HAP-1 (cell line): ENCODE results near the gene UCHL1.
A peak's percentile ranks its signal among the peaks of the same experiment; 100 is the strongest.
"Not testable (repeated sequence)": the region's sequence is repeated elsewhere in the genome, so short reads cannot be mapped to it uniquely, and the experiment has no call there.

Source experiments
- DNase-seq, 2 experiments: peaks; one replicate each; pipeline ENCODE4 v3.0.0-alpha.2; 2016 to 2020; ENCODE audit warnings: low spot score in 2 of 2
- H3K27me3 ChIP-seq: fragments of 250-450 bp; sonication (Bioruptor Pico); 2 replicates; pipeline ENCODE4 v1.5.1; 2020; ENCODE audit warnings: low read depth, mild to moderate bottlenecking, moderate library complexity
- H3K36me3 ChIP-seq: fragments of 250-450 bp; sonication (Bioruptor Pico); replicated peaks from 2 replicates; pipeline ENCODE4 v1.5.1; 2020; ENCODE audit warnings: mild to moderate bottlenecking
- H3K4me1 ChIP-seq: fragments of 250-450 bp; sonication (Bioruptor Pico); 2 replicates; pipeline ENCODE4 v1.5.1; 2020; ENCODE audit warnings: mild to moderate bottlenecking
- H3K4me3 ChIP-seq: fragments of 250-450 bp; sonication (Bioruptor Pico); 2 replicates; pipeline ENCODE4 v1.5.1; 2020; ENCODE audit warnings: mild to moderate bottlenecking, moderate library complexity
- H3K9me3 ChIP-seq: fragments of 250-450 bp; sonication (Bioruptor Pico); 2 replicates; pipeline ENCODE4 v1.5.1; 2020; ENCODE audit warnings: mild to moderate bottlenecking, moderate library complexity
- in situ Hi-C: fragments of 300-500 bp; cut with MboI; formaldehyde crosslinking; loops from 3 replicates; pipeline ENCODE4 v1.14.3; 2020; ENCODE audit warnings: low sequenced_read_pairs, inconsistent platforms, mixed read lengths

The UCHL1 gene

DNA sequence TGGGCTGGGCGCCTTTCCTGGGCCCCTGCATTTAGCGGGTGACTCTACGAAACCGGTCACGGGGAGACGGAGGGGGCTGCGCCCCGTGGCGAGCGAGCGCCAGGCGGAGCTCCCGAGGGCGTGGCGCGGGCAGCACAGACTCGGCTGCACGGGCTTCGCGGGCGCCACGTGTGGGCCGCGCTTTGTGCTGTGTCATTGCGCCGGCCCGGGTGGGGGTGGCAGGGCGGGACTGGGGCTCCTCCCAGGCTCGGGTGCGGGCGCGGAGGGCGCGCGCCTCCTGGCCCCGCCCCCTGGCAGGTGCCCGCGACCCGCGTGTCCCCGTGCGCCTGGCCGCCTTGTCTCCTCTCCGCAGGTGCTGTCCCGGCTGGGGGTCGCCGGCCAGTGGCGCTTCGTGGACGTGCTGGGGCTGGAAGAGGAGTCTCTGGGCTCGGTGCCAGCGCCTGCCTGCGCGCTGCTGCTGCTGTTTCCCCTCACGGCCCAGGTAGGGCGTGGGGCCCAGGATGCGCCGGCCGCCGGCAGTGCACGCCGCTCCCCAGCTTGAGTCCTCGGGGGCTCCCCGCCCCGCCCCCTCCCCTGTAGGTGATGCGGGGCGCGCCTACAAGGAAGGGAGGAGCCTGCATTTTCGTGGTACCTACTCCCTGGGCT, 651 bp downstream of the UCHL1 start:
- peak overlapping the region; percentile 83 for H3K4me3 ChIP-seq
- peak in 1 of 2 experiments; percentile 79 for DNase-seq
- H3K27me3 ChIP-seq: no peaks in the 10 kb centered on the region
- H3K9me3 ChIP-seq: no peaks in the 10 kb centered on the region
- peaks cover 23% of the 10 kb centered on the region for H3K4me1 ChIP-seq
- H3K36me3 ChIP-seq: peaks cover 45% of the 10 kb centered on the region
- in situ Hi-C loops: no loop called here

DNA sequence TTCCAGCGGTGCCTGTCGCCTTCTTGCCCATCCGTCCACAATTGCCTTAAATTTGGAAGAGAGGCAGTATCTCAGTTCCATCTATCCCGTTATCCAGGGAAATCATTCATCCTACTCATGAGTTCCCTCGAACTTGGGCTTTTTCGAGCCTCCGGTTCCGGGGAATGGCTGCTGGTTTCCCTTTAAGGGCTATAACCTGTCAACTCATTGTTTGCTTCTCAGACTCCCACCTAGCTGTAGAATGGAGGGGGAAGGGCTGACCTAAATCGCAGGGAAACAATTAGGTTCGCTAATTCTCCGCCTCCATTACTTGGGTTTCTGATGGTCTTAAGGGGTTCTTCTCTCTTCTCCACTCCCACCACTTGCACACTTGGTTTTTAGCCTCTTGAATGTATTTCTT, 1.2 kb downstream of the UCHL1 start:
- Histone ChIP-seq H3K36me3 (peaks cover 50% of the 10 kb centered on the region), H3K4me1 (peaks cover 23% of the 10 kb centered on the region), H3K9me3 (no peaks in the 10 kb centered on the region), H3K4me3 (peak overlapping the region; percentile 83), H3K27me3 (no peaks in the 10 kb centered on the region)
- peak; percentile 39 to 51 for DNase-seq
- in situ Hi-C loops: no loop called here

DNA sequence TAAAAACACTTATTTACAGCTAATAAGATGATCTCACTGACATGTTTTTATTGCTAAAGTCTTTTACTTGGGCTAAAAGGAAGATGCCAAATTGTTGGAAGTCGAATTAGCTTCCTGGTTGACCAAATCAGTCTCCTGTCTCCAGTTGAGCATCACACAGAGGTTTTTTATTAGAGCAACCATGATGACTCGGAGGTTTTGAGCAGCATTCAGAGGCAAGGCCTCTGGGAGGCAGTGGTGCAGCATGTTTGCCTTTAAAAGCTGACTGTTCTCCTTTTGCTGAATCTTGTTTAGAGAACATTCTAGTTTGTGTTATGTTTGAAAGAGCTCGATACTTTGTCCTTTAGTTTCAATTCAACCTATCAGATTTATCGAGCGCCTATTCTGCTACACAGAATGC, 2.1 kb downstream of the UCHL1 start:
- in situ Hi-C loops: no loop called here
- peaks cover 23% of the 10 kb centered on the region for H3K4me1 ChIP-seq
- H3K27me3 ChIP-seq: no peaks in the 10 kb centered on the region
- no peaks in the 10 kb centered on the region for H3K9me3 ChIP-seq
- peak overlapping the region; percentile 83 for H3K4me3 ChIP-seq
- peaks cover 59% of the 10 kb centered on the region for H3K36me3 ChIP-seq
- peak; percentile 55 to 59 for DNase-seq

DNA sequence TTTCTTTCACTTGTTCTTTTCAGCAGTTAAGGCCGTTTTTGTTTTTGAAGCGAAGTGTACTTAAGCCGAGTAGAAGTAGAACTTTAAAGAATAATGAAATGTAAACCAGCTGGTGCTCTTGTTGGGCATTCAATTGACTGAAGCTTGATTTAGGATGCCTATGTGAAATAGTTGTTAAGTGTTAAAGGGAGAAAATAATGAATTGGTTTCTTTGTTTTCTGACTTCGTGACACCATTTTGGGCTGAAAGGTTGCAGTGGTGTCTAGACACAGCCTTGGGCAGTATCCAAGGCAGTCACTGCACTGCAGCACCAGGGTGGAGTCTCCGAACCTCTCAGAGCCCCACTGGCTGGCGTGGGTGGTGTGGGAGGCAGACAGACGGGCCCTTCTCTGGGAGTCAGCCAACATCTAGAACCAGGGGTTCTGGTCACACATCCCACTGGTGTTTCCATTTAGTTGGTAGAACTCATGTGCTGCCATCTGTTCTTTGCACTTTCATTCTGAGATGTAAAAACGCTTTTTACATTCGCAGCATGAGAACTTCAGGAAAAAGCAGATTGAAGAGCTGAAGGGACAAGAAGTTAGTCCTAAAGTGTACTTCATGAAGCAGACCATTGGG, 3.5 kb downstream of the UCHL1 start:
- Histone ChIP-seq H3K4me3 (no peak overlapping the region), H3K36me3 (peaks cover 73% of the 10 kb centered on the region)
- in situ Hi-C loops: no loop called here

DNA sequence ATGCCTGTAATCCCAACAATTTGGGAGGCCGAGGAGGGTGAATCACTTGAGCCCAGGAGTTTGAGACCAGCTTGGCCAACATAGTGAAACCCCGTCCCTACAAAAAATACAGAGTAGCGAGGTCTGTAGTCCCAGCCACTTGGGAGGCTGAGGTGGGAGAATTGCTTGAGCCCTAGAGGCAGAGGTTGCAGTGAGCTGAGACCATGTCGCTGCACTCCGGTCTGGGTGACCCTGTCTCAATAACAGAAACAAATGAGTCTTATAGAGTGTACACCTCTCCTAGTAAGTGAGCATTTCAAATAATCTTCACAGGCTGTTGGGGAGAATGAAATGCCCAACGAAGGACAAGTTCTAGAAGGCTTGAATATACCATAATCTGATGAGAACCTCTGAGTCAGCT, 5.5 kb downstream of the UCHL1 start:
- Histone ChIP-seq H3K4me1 (peaks cover 13% of the 10 kb centered on the region), H3K4me3 (no peak overlapping the region), H3K27me3 (no peaks in the 10 kb centered on the region), H3K36me3 (peaks cover 90% of the 10 kb centered on the region), H3K9me3 (no peaks in the 10 kb centered on the region)
- no peak for DNase-seq
- in situ Hi-C loops: no loop called here

More for the DNA sequence above, 3.5 kb downstream of the UCHL1 start:
- no peak for DNase-seq
- Histone ChIP-seq H3K9me3 (no peaks in the 10 kb centered on the region), H3K27me3 (no peaks in the 10 kb centered on the region), H3K4me1 (peaks cover 23% of the 10 kb centered on the region)

DNA sequence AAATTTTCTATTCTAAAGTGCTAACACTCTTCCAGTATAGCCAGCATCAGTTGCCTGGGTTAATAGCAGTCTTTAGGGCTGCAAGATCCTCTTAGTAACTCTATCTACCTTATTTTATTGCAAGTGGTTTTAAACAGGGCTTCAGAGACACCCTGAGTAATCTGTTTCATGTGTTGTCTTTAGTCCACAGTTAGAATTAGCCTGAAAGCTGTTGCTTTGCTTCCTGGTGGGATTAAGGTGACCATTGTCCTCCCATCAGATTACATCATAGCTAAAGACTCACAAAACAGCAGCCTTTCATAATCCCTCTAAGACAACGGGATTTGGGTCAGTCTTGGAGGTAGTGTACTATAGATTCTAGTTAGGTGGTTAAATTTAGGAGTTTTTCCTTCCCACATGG, 7.5 kb downstream of the UCHL1 start:
- Histone ChIP-seq H3K27me3 (no peaks in the 10 kb centered on the region), H3K9me3 (no peaks in the 10 kb centered on the region), H3K4me3 (no peak overlapping the region), H3K36me3 (peaks cover 100% of the 10 kb centered on the region), H3K4me1 (peaks cover 2% of the 10 kb centered on the region)
- no peak for DNase-seq
- in situ Hi-C loops: no loop called here

DNA sequence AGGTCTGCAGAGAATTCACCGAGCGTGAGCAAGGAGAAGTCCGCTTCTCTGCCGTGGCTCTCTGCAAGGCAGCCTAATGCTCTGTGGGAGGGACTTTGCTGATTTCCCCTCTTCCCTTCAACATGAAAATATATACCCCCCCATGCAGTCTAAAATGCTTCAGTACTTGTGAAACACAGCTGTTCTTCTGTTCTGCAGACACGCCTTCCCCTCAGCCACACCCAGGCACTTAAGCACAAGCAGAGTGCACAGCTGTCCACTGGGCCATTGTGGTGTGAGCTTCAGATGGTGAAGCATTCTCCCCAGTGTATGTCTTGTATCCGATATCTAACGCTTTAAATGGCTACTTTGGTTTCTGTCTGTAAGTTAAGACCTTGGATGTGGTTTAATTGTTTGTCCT, 11.3 kb downstream of the UCHL1 start:
- no peak overlapping the region for H3K4me3 ChIP-seq
- no peaks in the 10 kb centered on the region for H3K27me3 ChIP-seq
- peaks cover 63% of the 10 kb centered on the region for H3K36me3 ChIP-seq
- in situ Hi-C loops: no loop called here
- H3K4me1 ChIP-seq: no peaks in the 10 kb centered on the region
- DNase-seq: no peak
- no peaks in the 10 kb centered on the region for H3K9me3 ChIP-seq

DNA sequence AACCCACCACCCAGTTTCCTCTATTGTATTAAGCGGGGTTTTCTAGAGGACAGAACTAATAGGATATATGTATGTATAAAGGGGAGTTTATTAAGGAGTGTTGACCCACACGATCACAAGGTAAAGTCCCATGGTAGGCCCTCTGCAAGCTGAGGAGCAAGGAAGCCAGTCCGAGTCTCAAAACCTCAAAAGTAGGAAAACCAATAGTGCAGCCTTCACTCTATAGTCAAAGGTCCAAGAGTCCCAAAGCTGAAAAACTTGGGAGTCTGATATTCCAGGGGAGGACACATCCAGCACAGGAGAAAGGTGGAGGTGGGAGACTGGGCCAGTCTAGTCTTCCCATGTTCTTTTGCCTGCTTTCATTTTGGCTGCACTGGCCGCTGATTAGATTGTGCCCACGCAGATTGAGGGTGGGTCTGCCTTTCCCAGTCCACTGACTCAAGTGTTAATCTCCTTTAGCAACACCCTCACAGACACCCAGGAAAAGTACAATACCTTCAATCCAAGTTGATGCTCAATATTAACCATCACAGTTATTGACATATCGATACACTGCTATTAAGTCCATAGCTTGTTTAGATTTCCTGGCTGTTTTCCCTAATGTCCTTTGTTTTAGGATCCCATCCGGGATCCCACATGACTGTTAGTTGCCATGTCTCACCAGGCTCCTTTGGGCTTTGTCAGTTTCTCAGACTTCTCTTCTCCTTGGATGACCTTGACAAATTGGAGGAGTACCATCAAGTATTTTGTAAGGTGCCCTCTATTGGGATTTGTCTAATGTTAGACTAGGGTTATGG, 12.2 kb downstream of the UCHL1 start:
- in situ Hi-C loops: no loop called here
- Histone ChIP-seq H3K9me3 (no peaks in the 10 kb centered on the region), H3K36me3 (peaks cover 54% of the 10 kb centered on the region), H3K4me1 (no peaks in the 10 kb centered on the region), H3K4me3 (no peak overlapping the region), H3K27me3 (no peaks in the 10 kb centered on the region)
- DNase-seq: no peak

DNA sequence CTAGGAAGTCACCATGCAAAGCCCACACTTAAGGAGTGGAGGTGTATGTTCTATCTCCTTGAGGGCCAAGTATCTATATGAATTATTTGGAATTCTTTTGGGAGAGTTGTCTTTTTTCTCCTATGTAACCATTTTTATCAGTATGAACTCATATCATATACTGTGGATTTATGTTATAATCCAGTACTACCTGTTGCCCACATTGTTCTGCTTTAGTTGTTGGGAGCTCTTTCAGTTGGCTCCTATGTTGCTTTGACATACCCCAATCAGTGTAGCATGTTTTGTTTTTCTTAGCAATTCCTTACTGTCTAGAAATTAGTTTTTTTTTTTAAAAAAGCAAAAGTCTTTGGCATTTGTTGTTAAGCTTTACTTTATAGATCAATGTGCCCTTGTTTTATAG, 13.0 kb downstream of the UCHL1 start:
- Histone ChIP-seq H3K4me1 (no peaks in the 10 kb centered on the region), H3K9me3 (no peaks in the 10 kb centered on the region), H3K36me3 (peaks cover 46% of the 10 kb centered on the region), H3K27me3 (no peaks in the 10 kb centered on the region), H3K4me3 (no peak overlapping the region)
- DNase-seq: no peak
- in situ Hi-C loops: loop anchor here (10.0 kb wide), 1 partner anchor 405 kb away; no protein-coding TSS in a partner anchor

DNA sequence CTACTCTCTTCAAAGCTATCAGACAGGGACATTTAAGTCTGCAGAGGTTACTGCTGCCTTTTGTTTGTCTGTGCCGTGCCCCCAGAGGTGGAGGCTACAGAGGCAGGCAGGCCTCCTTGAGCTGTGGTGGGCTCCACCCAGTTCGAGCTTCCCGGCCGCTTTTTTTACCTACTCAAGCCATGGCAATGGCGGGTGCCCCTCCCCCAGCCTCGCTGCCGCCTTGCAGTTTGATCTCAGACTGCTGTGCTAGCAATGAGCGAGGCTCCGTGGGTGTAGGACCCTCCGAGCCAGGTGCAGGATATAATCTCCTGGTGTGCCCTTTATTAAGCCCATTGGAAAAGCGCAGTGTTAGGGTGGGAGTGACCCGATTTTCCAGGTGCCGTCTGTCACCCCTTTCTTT, 19.2 kb downstream of the UCHL1 start:
- H3K9me3 ChIP-seq, H3K36me3 ChIP-seq, DNase-seq, H3K27me3 ChIP-seq, H3K4me1 ChIP-seq, H3K4me3 ChIP-seq: not testable (repeated sequence)
- in situ Hi-C loops: loop anchor here (10.0 to 25.0 kb wide), 2 partner anchors 399 to 611 kb away; no protein-coding TSS in a partner anchor

DNA sequence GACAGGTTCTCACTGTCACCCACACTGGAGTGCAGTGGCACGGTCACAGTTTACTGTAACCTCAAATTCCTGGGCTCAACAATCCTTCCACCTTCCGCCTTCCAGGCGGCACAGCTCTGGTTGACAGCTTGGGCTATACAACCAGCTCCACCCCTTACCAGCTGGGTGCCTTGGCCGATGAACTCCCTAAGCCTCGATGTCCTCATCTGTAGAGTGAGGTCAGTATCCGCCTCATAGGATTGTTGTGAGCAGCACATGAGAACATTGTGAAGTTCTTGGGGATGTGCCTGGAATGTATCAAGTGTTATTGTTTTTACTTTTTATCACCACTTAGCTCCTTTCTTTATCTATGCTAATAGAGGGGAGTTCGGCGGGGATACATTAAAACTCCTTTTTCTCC, 23.3 kb downstream of the UCHL1 start:
- no peaks in the 10 kb centered on the region for H3K36me3 ChIP-seq
- in situ Hi-C loops: loop anchor here (10.0 to 25.0 kb wide), 2 partner anchors 375 to 607 kb away; no protein-coding TSS in a partner anchor

DNA sequence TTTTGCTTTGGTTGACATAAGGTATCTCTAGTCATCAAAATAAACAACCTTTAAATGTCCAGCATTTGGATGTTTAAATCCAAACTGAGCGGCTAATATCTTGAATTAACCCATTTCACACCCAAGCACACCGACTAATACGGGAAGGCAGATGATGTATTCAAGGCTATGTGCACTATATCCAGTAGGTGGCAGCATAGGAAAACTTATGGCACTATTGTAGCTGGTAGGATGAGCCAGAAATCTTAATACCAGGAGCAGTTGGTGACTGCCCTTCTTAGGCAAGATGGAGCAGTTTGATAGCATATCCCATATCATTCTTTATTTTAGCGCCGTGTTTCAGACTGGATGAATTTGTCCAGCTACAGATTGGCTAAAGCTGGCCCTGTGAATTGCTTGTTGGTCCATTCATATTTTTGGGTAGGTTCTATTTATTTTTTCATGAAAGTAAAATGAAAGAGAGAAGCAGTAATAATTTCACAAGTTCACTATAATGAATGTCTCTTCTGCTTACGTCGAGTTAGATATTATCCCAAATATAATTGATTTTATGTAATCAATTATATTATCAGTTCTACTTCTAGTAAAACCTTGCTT, 24.4 kb downstream of the UCHL1 start:
- Histone ChIP-seq H3K36me3 (no peaks in the 10 kb centered on the region), H3K4me1 (peaks cover 16% of the 10 kb centered on the region), H3K9me3 (no peaks in the 10 kb centered on the region), H3K4me3 (no peak overlapping the region), H3K27me3 (no peaks in the 10 kb centered on the region)
- DNase-seq: peak; percentile 78 to 87
- in situ Hi-C loops: loop anchor here (10.0 to 25.0 kb wide), 2 partner anchors 374 to 606 kb away; no protein-coding TSS in a partner anchor

More for the DNA sequence above, 23.3 kb downstream of the UCHL1 start:
- peaks cover 16% of the 10 kb centered on the region for H3K4me1 ChIP-seq
- H3K27me3 ChIP-seq: no peaks in the 10 kb centered on the region
- no peaks in the 10 kb centered on the region for H3K9me3 ChIP-seq
- DNase-seq: no peak
- no peak overlapping the region for H3K4me3 ChIP-seq

DNA sequence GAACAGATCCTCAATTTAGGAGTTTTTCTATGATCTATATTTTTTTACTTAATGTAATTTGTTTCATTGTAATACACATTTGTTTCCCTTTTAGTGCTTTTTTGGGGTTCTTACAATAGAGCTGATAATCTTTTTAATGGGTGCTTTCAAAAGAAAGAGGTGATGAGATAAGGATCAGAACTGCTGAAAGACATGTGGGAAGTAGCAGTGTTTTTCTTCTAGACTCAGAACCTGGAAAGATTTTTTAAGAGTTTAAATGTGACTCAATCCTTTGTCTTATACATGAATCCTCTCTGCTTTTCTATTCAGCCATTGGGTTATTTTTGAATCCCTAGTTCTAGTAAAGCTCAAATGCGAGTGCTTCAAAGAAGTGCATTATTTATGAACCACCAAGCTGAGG, 25.6 kb downstream of the UCHL1 start:
- Histone ChIP-seq H3K9me3 (no peaks in the 10 kb centered on the region), H3K4me3 (no peak overlapping the region), H3K36me3 (no peaks in the 10 kb centered on the region), H3K27me3 (no peaks in the 10 kb centered on the region), H3K4me1 (peaks cover 20% of the 10 kb centered on the region)
- in situ Hi-C loops: loop anchor here (10.0 to 25.0 kb wide), 2 partner anchors 372 to 605 kb away; no protein-coding TSS in a partner anchor
- DNase-seq: peak in 1 of 2 experiments; percentile 98
